ENCODE results near the gene FAM168A. TPM values are rescaled to one million over a fixed set of nuclear protein-coding genes. Genes with fewer than 3 reads are reported as not detected.
"Not testable (repeated sequence)": the region's sequence is repeated elsewhere in the genome, so short reads cannot be mapped to it uniquely, and the experiment has no call there.

Gene FAM168A
- polyA plus RNA-seq, 4 donors = 5.4 to 18.8 (median 9.9) TPM

- FAIRE-seq (no peak), DNase-seq (no peak)
- Histone ChIP-seq H3K27me3 (ENCODE audit: control insufficient read depth in 3 of 3, insufficient read depth in 3 of 3, low read length in 3 of 3) (no peaks in the 10 kb centered on the region), H3K4me3 (ENCODE audit: low read depth in 1 of 3, low read length in 3 of 3) (no peak overlapping the region), H3K27ac (ENCODE audit: low read depth in 1 of 3, low read length in 2 of 3) (no peak overlapping the region), H3K36me3 (ENCODE audit: control insufficient read depth in 3 of 3, insufficient read depth in 2 of 3, low read depth in 1 of 3, low read length in 3 of 3) (peaks cover 0 to 2% (median 0%) of the 10 kb centered on the region in 3 donors), H3K4me1 (ENCODE audit: control insufficient read depth in 3 of 3, insufficient read depth in 2 of 3, low read depth in 1 of 3, low read length in 2 of 3) (peaks cover 0 to 5% (median 0%) of the 10 kb centered on the region in 3 donors), H3K9me3 (ENCODE audit: control insufficient read depth in 2 of 2, insufficient read depth in 1 of 2, low read depth in 1 of 2, low read length in 1 of 2) (no peaks in the 10 kb centered on the region)
- 76 to 83% (median 83%) methylated on average over 1 of the region's 1 CpG for WGBS, 3 donors
Observed at GRCh38 chr11:73585834-73586575, 11.9 kb downstream of the FAM168A start.

- no peak overlapping the region for H3K4me3 ChIP-seq (ENCODE audit: low read depth in 1 of 3, low read length in 3 of 3)
- H3K9me3 ChIP-seq (ENCODE audit: control insufficient read depth in 2 of 2, insufficient read depth in 1 of 2, low read depth in 1 of 2, low read length in 1 of 2) = no peaks in the 10 kb centered on the region
- peaks cover 0 to 5% (median 0%) of the 10 kb centered on the region in 3 donors for H3K4me1 ChIP-seq (ENCODE audit: control insufficient read depth in 3 of 3, insufficient read depth in 2 of 3, low read depth in 1 of 3, low read length in 2 of 3)
- H3K27me3 ChIP-seq (ENCODE audit: control insufficient read depth in 3 of 3, insufficient read depth in 3 of 3, low read length in 3 of 3) = no peaks in the 10 kb centered on the region
- WGBS, 3 donors = 75 to 81% (median 77%) methylated on average over 3 of the region's 3 CpGs
- peaks cover 0 to 2% (median 0%) of the 10 kb centered on the region in 3 donors for H3K36me3 ChIP-seq (ENCODE audit: control insufficient read depth in 3 of 3, insufficient read depth in 2 of 3, low read depth in 1 of 3, low read length in 3 of 3)
- no peak for DNase-seq
- FAIRE-seq = no peak
- H3K27ac ChIP-seq (ENCODE audit: low read depth in 1 of 3, low read length in 2 of 3) = no peak overlapping the region
Observed at GRCh38 chr11:73584831-73585230, 13.1 kb downstream of the FAM168A start.

GRCh38 chr11:73582653-73583052 lies 15.3 kb downstream of the FAM168A start:
- Histone ChIP-seq H3K4me3 (ENCODE audit: low read depth in 1 of 3, low read length in 3 of 3) (no peak overlapping the region), H3K9me3 (ENCODE audit: control insufficient read depth in 2 of 2, insufficient read depth in 1 of 2, low read depth in 1 of 2, low read length in 1 of 2) (peaks cover 0 to 2% of the 10 kb centered on the region in 2 donors), H3K27me3 (ENCODE audit: control insufficient read depth in 3 of 3, insufficient read depth in 3 of 3, low read length in 3 of 3) (no peaks in the 10 kb centered on the region), H3K4me1 (ENCODE audit: control insufficient read depth in 3 of 3, insufficient read depth in 2 of 3, low read depth in 1 of 3, low read length in 2 of 3) (peaks cover 0 to 5% (median 0%) of the 10 kb centered on the region in 3 donors), H3K36me3 (ENCODE audit: control insufficient read depth in 3 of 3, insufficient read depth in 2 of 3, low read depth in 1 of 3, low read length in 3 of 3) (peaks cover 0 to 2% (median 0%) of the 10 kb centered on the region in 3 donors), H3K27ac (ENCODE audit: low read depth in 1 of 3, low read length in 2 of 3) (no peak overlapping the region)
- 20 to 65% (median 46%) methylated on average over 3 of the region's 3 CpGs for WGBS, 3 donors
- FAIRE-seq (no peak), DNase-seq (peak in 1 of 2 donors; percentile 33)

- DNase-seq; H3K4me3 ChIP-seq (ENCODE audit: low read depth in 1 of 3, low read length in 3 of 3); H3K27me3 ChIP-seq (ENCODE audit: control insufficient read depth in 3 of 3, insufficient read depth in 3 of 3, low read length in 3 of 3); H3K4me1 ChIP-seq (ENCODE audit: control insufficient read depth in 3 of 3, insufficient read depth in 2 of 3, low read depth in 1 of 3, low read length in 2 of 3); H3K36me3 ChIP-seq (ENCODE audit: control insufficient read depth in 3 of 3, insufficient read depth in 2 of 3, low read depth in 1 of 3, low read length in 3 of 3); FAIRE-seq; H3K27ac ChIP-seq (ENCODE audit: low read depth in 1 of 3, low read length in 2 of 3); H3K9me3 ChIP-seq (ENCODE audit: control insufficient read depth in 2 of 2, insufficient read depth in 1 of 2, low read depth in 1 of 2, low read length in 1 of 2): not testable (repeated sequence)
- 76 to 86% (median 79%) methylated on average over 1 of the region's 1 CpG for WGBS, 3 donors
Observed at GRCh38 chr11:73580749-73581148, 17.2 kb downstream of the FAM168A start.

- Histone ChIP-seq H3K4me1 (ENCODE audit: control insufficient read depth in 3 of 3, insufficient read depth in 2 of 3, low read depth in 1 of 3, low read length in 2 of 3) (no peaks in the 10 kb centered on the region), H3K4me3 (ENCODE audit: low read depth in 1 of 3, low read length in 3 of 3) (no peak overlapping the region), H3K36me3 (ENCODE audit: control insufficient read depth in 3 of 3, insufficient read depth in 2 of 3, low read depth in 1 of 3, low read length in 3 of 3) (peaks cover 0 to 2% (median 0%) of the 10 kb centered on the region in 3 donors), H3K27me3 (ENCODE audit: control insufficient read depth in 3 of 3, insufficient read depth in 3 of 3, low read length in 3 of 3) (no peaks in the 10 kb centered on the region), H3K27ac (ENCODE audit: low read depth in 1 of 3, low read length in 2 of 3) (no peak overlapping the region), H3K9me3 (ENCODE audit: control insufficient read depth in 2 of 2, insufficient read depth in 1 of 2, low read depth in 1 of 2, low read length in 1 of 2) (peaks cover 0 to 2% of the 10 kb centered on the region in 2 donors)
- DNase-seq (no peak), FAIRE-seq (no peak)
- 96 to 97% (median 97%) methylated on average over 8 of the region's 8 CpGs for WGBS, 3 donors
Observed at GRCh38 chr11:73579641-73580434, 18.1 kb downstream of the FAM168A start.

GRCh38 chr11:73578592-73579185 lies 19.2 kb downstream of the FAM168A start:
- Histone ChIP-seq H3K4me3 (ENCODE audit: low read depth in 1 of 3, low read length in 3 of 3) (no peak overlapping the region), H3K36me3 (ENCODE audit: control insufficient read depth in 3 of 3, insufficient read depth in 2 of 3, low read depth in 1 of 3, low read length in 3 of 3) (peaks cover 0 to 2% (median 0%) of the 10 kb centered on the region in 3 donors), H3K27ac (ENCODE audit: low read depth in 1 of 3, low read length in 2 of 3) (no peak overlapping the region), H3K9me3 (ENCODE audit: control insufficient read depth in 2 of 2, insufficient read depth in 1 of 2, low read depth in 1 of 2, low read length in 1 of 2) (peaks cover 0 to 2% of the 10 kb centered on the region in 2 donors), H3K4me1 (ENCODE audit: control insufficient read depth in 3 of 3, insufficient read depth in 2 of 3, low read depth in 1 of 3, low read length in 2 of 3) (no peaks in the 10 kb centered on the region), H3K27me3 (ENCODE audit: control insufficient read depth in 3 of 3, insufficient read depth in 3 of 3, low read length in 3 of 3) (no peaks in the 10 kb centered on the region)
- FAIRE-seq (no peak), DNase-seq (no peak)
- WGBS, 3 donors = 71 to 81% (median 79%) methylated on average over 2 of the region's 2 CpGs

- no peak overlapping the region for H3K4me3 ChIP-seq (ENCODE audit: low read depth in 1 of 3, low read length in 3 of 3)
- H3K27me3 ChIP-seq (ENCODE audit: control insufficient read depth in 3 of 3, insufficient read depth in 3 of 3, low read length in 3 of 3) = no peaks in the 10 kb centered on the region
- peaks cover 0 to 2% (median 0%) of the 10 kb centered on the region in 3 donors for H3K36me3 ChIP-seq (ENCODE audit: control insufficient read depth in 3 of 3, insufficient read depth in 2 of 3, low read depth in 1 of 3, low read length in 3 of 3)
- H3K9me3 ChIP-seq (ENCODE audit: control insufficient read depth in 2 of 2, insufficient read depth in 1 of 2, low read depth in 1 of 2, low read length in 1 of 2) = peaks cover 0 to 2% of the 10 kb centered on the region in 2 donors
- WGBS, 3 donors = 70 to 81% (median 74%) methylated on average over 1 of the region's 1 CpG
- FAIRE-seq (no peak), DNase-seq (no peak)
- H3K27ac ChIP-seq (ENCODE audit: low read depth in 1 of 3, low read length in 2 of 3) = no peak overlapping the region
- H3K4me1 ChIP-seq (ENCODE audit: control insufficient read depth in 3 of 3, insufficient read depth in 2 of 3, low read depth in 1 of 3, low read length in 2 of 3) = no peaks in the 10 kb centered on the region
Observed at GRCh38 chr11:73577496-73577917, 20.4 kb downstream of the FAM168A start.

GRCh38 chr11:73576185-73576614 lies 21.7 kb downstream of the FAM168A start:
- H3K4me1 ChIP-seq (ENCODE audit: control insufficient read depth in 3 of 3, insufficient read depth in 2 of 3, low read depth in 1 of 3, low read length in 2 of 3) = no peaks in the 10 kb centered on the region
- WGBS, 3 donors = 71 to 86% (median 73%) methylated on average over 4 of the region's 4 CpGs
- peaks cover 0 to 2% of the 10 kb centered on the region in 2 donors for H3K9me3 ChIP-seq (ENCODE audit: control insufficient read depth in 2 of 2, insufficient read depth in 1 of 2, low read depth in 1 of 2, low read length in 1 of 2)
- FAIRE-seq = no peak
- no peak overlapping the region for H3K27ac ChIP-seq (ENCODE audit: low read depth in 1 of 3, low read length in 2 of 3)
- no peak for DNase-seq
- H3K4me3 ChIP-seq (ENCODE audit: low read depth in 1 of 3, low read length in 3 of 3) = no peak overlapping the region
- H3K27me3 ChIP-seq (ENCODE audit: control insufficient read depth in 3 of 3, insufficient read depth in 3 of 3, low read length in 3 of 3) = no peaks in the 10 kb centered on the region
- peaks cover 0 to 2% (median 0%) of the 10 kb centered on the region in 3 donors for H3K36me3 ChIP-seq (ENCODE audit: control insufficient read depth in 3 of 3, insufficient read depth in 2 of 3, low read depth in 1 of 3, low read length in 3 of 3)

Data from small intestine (tissue), 7 donors.